Loucy (cell line): ENCODE results near the gene SYNGR2.

Source experiments
- H2AFZ ChIP-seq: fragments of 200-600 bp; sonication (generic); 2 replicates; pipeline ENCODE4 v1.6.0; 2016; ENCODE audit warnings: antibody characterized with exemption, mild to moderate bottlenecking, low read length, moderate library complexity
- H3F3A ChIP-seq: fragments of 200-600 bp; 2 replicates; pipeline ENCODE4 v1.6.0; 2016; ENCODE audit warnings: antibody characterized with exemption, low read depth, mild to moderate bottlenecking
- H3K27me3 ChIP-seq: fragments of 200-600 bp; sonication (generic); 2 replicates; pipeline ENCODE4 v1.6.1; 2014; ENCODE audit warnings: low read length, mild to moderate bottlenecking; ENCODE audit not compliant: insufficient read depth, poor library complexity, severe bottlenecking
- H3K36me3 ChIP-seq: fragments of 200-600 bp; sonication (generic); 2 replicates; pipeline ENCODE4 v1.6.1; 2016; ENCODE audit warnings: low read length; ENCODE audit not compliant: insufficient read depth
- H3K4me1 ChIP-seq: fragments of 200-600 bp; sonication (generic); 2 replicates; pipeline ENCODE4 v1.5.1; 2014; ENCODE audit warnings: low read length, mild to moderate bottlenecking; ENCODE audit not compliant: insufficient read depth, poor library complexity, severe bottlenecking
- H3K4me2 ChIP-seq: fragments of 200-600 bp; sonication (generic); 2 replicates; pipeline ENCODE4 v1.6.0; 2014; ENCODE audit warnings: antibody characterized with exemption, low read length, low read depth, mild to moderate bottlenecking; ENCODE audit not compliant: poor library complexity, severe bottlenecking
- H3K4me3 ChIP-seq: fragments of 200-600 bp; sonication (generic); 2 replicates; pipeline ENCODE4 v1.5.1; 2014; ENCODE audit warnings: low read length, mild to moderate bottlenecking, mixed read lengths; ENCODE audit not compliant: poor library complexity, severe bottlenecking
- H3K79me2 ChIP-seq: fragments of 200-600 bp; sonication (generic); 2 replicates; pipeline ENCODE4 v1.6.1; 2014; ENCODE audit warnings: low read length; ENCODE audit not compliant: insufficient read depth
- H3K9ac ChIP-seq: fragments of 200-600 bp; sonication (generic); 2 replicates; pipeline ENCODE4 v1.6.0; 2014; ENCODE audit warnings: mild to moderate bottlenecking, low read depth, low read length, moderate library complexity; ENCODE audit not compliant: poor library complexity, severe bottlenecking
- H3K9me2 ChIP-seq: fragments of 200-600 bp; sonication (generic); replicated peaks from 2 replicates; pipeline ENCODE4 v1.6.1; 2016; ENCODE audit warnings: low read depth, low read length, mixed read lengths
- H3K9me3 ChIP-seq: fragments of 200-600 bp; sonication (generic); 2 replicates; pipeline ENCODE4 v1.6.1; 2014; ENCODE audit warnings: mild to moderate bottlenecking, antibody characterized with exemption, low read length, low read depth; ENCODE audit not compliant: insufficient read depth
- H4K20me1 ChIP-seq: fragments of 200-600 bp; sonication (generic); 2 replicates; pipeline ENCODE4 v1.6.0; 2014; ENCODE audit warnings: antibody characterized with exemption, low read length, mild to moderate bottlenecking; ENCODE audit not compliant: insufficient read depth, poor library complexity, severe bottlenecking
- CTCF ChIP-seq: fragments of 200-600 bp; sonication (generic); conservative IDR thresholded peaks from 2 replicates; pipeline ENCODE4 v1.5.1; 2014; ENCODE audit warnings: mild to moderate bottlenecking, antibody characterized with exemption, low read length
- EZH2phosphoT487 ChIP-seq: fragments of 200-600 bp; IDR thresholded peaks from 2 replicates; pipeline ENCODE4 v1.6.1; 2018; ENCODE audit warnings: antibody characterized with exemption, mild to moderate bottlenecking, moderate library complexity, borderline replicate concordance

Gene SYNGR2, protein sequence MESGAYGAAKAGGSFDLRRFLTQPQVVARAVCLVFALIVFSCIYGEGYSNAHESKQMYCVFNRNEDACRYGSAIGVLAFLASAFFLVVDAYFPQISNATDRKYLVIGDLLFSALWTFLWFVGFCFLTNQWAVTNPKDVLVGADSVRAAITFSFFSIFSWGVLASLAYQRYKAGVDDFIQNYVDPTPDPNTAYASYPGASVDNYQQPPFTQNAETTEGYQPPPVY

DNA sequence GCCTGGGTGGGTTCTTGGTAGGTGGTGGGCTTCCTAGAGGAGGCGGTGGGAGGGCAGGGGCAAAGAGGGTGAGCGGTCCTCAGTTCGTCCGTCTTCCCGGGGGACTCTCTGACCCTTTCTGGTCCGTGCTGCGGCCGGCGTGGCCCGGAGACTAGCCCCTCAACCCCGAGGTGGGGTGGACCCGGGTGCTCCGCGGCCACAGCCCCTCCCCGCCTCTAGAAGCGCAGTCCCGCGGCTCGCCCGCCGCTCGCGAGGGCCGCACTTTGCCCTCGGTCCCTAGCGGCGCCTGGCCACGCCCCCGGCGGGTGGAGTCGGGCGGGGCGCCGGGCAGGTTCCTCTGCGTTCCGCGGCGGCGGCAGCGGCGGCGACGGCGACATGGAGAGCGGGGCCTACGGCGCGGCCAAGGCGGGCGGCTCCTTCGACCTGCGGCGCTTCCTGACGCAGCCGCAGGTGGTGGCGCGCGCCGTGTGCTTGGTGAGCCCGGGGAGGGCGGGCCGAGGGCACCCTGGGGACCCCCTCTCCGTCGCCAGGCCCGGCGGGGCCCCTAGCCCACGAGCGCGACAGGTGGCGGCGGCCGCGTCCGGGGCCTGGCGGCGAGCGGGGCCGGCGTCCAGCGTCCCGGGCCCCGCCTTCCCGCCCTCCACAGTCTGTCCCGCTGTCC is at the start of gene SYNGR2:
Gene SYNGR2, plus strand, starts transcription at position 340 of the 661 bp plus-strand sequence. Its CDS starts 36 bp downstream, at position 376.
- peak within 1 kb of the TSS; percentile 87 for H3K4me3 ChIP-seq
- peaks cover 15% of the 10 kb centered on the region for H4K20me1 ChIP-seq
- no peak for TF ChIP-seq EZH2phosphoT487
- no peak for TF ChIP-seq CTCF
- H3K4me2 ChIP-seq, result peak within 1 kb of the TSS; percentile 68
- H3K79me2 ChIP-seq, result no peaks in the 10 kb centered on the region; the same call in 1 of the 2 replicates
- peak within 1 kb of the TSS; percentile 73 for H3K9ac ChIP-seq
- H3K36me3 ChIP-seq, result no peaks in the 10 kb centered on the region
- H3K27me3 ChIP-seq, result no peaks in the 10 kb centered on the region
- no peaks in the 10 kb centered on the region for H3K9me3 ChIP-seq
- H3K4me1 ChIP-seq, result peaks cover 18% of the 10 kb centered on the region
- no peaks in the 10 kb centered on the region for H3F3A ChIP-seq
- H3K9me2 ChIP-seq, result no peaks in the 10 kb centered on the region
- peak within 1 kb of the TSS; percentile 88 for H2AFZ ChIP-seq

- H3F3A ChIP-seq, result no peaks in the 10 kb centered on the region
- H3K9ac ChIP-seq, result no peak overlapping the region
- no peak overlapping the region for H3K4me3 ChIP-seq
- H3K27me3 ChIP-seq, result no peaks in the 10 kb centered on the region
- no peaks in the 10 kb centered on the region for H3K9me3 ChIP-seq
- H3K4me2 ChIP-seq, result no peak overlapping the region
- H4K20me1 ChIP-seq, result peaks cover 14% of the 10 kb centered on the region
- H3K79me2 ChIP-seq, result peaks cover 36% of the 10 kb centered on the region; the same call in 1 of the 2 replicates
- no peak overlapping the region for H2AFZ ChIP-seq
- peaks cover 15% of the 10 kb centered on the region; the same call in 1 of the 2 replicates for H3K36me3 ChIP-seq
- no peaks in the 10 kb centered on the region for H3K9me2 ChIP-seq
- peaks cover 29% of the 10 kb centered on the region for H3K4me1 ChIP-seq
- TF ChIP-seq CTCF (no peak), EZH2phosphoT487 (no peak)
Observed at GRCh38 chr17:78118801-78119241, 49.6 kb upstream of the SYNGR2 start.

DNA sequence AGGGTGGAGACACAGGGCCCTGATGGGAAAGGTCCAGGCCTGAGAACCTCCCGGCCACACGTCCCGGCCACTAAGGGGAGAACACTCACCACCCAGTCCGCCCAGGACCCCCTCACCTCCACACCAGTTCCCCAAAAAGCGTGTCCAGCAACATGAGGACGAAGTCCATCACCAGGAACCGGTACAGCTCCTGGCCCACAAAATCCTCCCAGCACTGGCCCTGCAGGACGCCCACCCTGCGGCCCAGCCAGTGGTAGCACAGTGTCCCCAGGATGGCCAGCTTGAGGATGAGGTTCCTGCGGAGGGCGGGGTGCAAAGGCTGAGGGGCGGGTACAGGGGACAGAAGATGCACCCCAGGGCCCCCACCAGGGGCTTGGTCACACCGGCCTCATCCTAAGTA is 47.8 kb upstream of the SYNGR2 start:
- Histone ChIP-seq H3K9me2 (no peaks in the 10 kb centered on the region), H3K4me3 (peak overlapping the region; percentile 68), H3K79me2 (peaks cover 53% of the 10 kb centered on the region), H3K4me2 (peak overlapping the region; percentile 77), H3F3A (no peaks in the 10 kb centered on the region), H3K36me3 (peaks cover 24% of the 10 kb centered on the region; the same call in 1 of the 2 replicates), H3K9me3 (no peaks in the 10 kb centered on the region), H4K20me1 (peaks cover 17% of the 10 kb centered on the region), H3K4me1 (peaks cover 34% of the 10 kb centered on the region), H3K27me3 (no peaks in the 10 kb centered on the region), H2AFZ (no peak overlapping the region), H3K9ac (peak overlapping the region; percentile 74)
- TF ChIP-seq EZH2phosphoT487, result no peak
- no peak for TF ChIP-seq CTCF
